ENCODE measurements around the gene IL17C. TPM values are rescaled to one million over a fixed set of nuclear protein-coding genes. Genes with fewer than 3 reads are reported as not detected.

IL17C gene
- polyA plus RNA-seq, 2 of the 4 experiments (the other 2 are of a cell fraction) = not detected

GRCh38 chr16:88602091-88602490 is 36.3 kb upstream of the IL17C start:
- CTCF ChIA-PET = interaction anchor here (1.7 kb wide), 1 partner anchor 8 kb away, joined by 3 read pairs; no protein-coding TSS in a partner anchor
- H3K9me3 ChIP-seq = no peaks in the 10 kb centered on the region
- no peaks in the 10 kb centered on the region for H3K4me1 ChIP-seq
- ATAC-seq (no peak), DNase-seq (ENCODE audit: low read depth in 1 of 2, low spot score in 1 of 2) (no peak), FAIRE-seq (no peak)
- TF ChIP-seq HEYL (CRISPR knock-in tag; IDR thresholded peaks at IDR 0.05) = no peak
- TF ChIP-seq, protein P1, sequence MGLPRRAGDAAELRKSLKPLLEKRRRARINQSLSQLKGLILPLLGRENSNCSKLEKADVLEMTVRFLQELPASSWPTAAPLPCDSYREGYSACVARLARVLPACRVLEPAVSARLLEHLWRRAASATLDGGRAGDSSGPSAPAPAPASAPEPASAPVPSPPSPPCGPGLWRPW (IDR thresholded peaks at IDR 0.05) = no peak
- no peak overlapping the region for H3K4me2 ChIP-seq
- H3K27ac ChIP-seq = no peak overlapping the region
- POLR2A ChIA-PET = no interaction called here
- no peak overlapping the region for H3K4me3 ChIP-seq
- WGBS (ENCODE audit: missing lambda C conversion rate) = 77% methylated on average over 6 of the region's 7 CpGs

- no peaks in the 10 kb centered on the region for H3K4me1 ChIP-seq
- POLR2A ChIA-PET = no interaction called here
- FAIRE-seq (no peak), DNase-seq (ENCODE audit: low read depth in 1 of 2, low spot score in 1 of 2) (no peak), ATAC-seq (no peak; a peak in 1 of 6 replicates)
- CTCF ChIA-PET = no interaction called here
- no peak overlapping the region for H3K27ac ChIP-seq
- no peak overlapping the region for H3K4me2 ChIP-seq
- H3K9me3 ChIP-seq = no peaks in the 10 kb centered on the region
- H3K4me3 ChIP-seq = no peak overlapping the region
- 86% methylated on average over 16 of the region's 20 CpGs for WGBS (ENCODE audit: missing lambda C conversion rate)
- TF ChIP-seq RNF2 (IDR thresholded peaks at IDR 0.05; ENCODE audit: borderline replicate concordance, low read depth) = no peak
- no peak for TF ChIP-seq FOSB (CRISPR knock-in tag; IDR thresholded peaks at IDR 0.05)
- TF ChIP-seq TFCP2L1 (CRISPR knock-in tag; IDR thresholded peaks at IDR 0.05) = no peak
- no peak for TF ChIP-seq HOXB5 (CRISPR knock-in tag; IDR thresholded peaks at IDR 0.05)
- no peak for TF ChIP-seq ZFP36 (IDR thresholded peaks at IDR 0.05; ENCODE audit: borderline replicate concordance, partially characterized antibody)
- TF ChIP-seq, protein P2, sequence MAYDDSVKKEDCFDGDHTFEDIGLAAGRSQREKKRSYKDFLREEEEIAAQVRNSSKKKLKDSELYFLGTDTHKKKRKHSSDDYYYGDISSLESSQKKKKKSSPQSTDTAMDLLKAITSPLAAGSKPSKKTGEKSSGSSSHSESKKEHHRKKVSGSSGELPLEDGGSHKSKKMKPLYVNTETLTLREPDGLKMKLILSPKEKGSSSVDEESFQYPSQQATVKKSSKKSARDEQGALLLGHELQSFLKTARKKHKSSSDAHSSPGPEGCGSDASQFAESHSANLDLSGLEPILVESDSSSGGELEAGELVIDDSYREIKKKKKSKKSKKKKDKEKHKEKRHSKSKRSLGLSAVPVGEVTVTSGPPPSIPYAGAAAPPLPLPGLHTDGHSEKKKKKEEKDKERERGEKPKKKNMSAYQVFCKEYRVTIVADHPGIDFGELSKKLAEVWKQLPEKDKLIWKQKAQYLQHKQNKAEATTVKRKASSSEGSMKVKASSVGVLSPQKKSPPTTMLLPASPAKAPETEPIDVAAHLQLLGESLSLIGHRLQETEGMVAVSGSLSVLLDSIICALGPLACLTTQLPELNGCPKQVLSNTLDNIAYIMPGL (CRISPR knock-in tag; IDR thresholded peaks at IDR 0.05; ENCODE audit: borderline replicate concordance) = no peak
- TF ChIP-seq, protein P1 (IDR thresholded peaks at IDR 0.05) = no peak
- TF ChIP-seq JUNB (IDR thresholded peaks at IDR 0.05) = no peak
- TF ChIP-seq POLR2AphosphoS2 (conservative IDR thresholded peaks at IDR 0.05; ENCODE audit: low read length) = no peak
- TF ChIP-seq, protein P3, sequence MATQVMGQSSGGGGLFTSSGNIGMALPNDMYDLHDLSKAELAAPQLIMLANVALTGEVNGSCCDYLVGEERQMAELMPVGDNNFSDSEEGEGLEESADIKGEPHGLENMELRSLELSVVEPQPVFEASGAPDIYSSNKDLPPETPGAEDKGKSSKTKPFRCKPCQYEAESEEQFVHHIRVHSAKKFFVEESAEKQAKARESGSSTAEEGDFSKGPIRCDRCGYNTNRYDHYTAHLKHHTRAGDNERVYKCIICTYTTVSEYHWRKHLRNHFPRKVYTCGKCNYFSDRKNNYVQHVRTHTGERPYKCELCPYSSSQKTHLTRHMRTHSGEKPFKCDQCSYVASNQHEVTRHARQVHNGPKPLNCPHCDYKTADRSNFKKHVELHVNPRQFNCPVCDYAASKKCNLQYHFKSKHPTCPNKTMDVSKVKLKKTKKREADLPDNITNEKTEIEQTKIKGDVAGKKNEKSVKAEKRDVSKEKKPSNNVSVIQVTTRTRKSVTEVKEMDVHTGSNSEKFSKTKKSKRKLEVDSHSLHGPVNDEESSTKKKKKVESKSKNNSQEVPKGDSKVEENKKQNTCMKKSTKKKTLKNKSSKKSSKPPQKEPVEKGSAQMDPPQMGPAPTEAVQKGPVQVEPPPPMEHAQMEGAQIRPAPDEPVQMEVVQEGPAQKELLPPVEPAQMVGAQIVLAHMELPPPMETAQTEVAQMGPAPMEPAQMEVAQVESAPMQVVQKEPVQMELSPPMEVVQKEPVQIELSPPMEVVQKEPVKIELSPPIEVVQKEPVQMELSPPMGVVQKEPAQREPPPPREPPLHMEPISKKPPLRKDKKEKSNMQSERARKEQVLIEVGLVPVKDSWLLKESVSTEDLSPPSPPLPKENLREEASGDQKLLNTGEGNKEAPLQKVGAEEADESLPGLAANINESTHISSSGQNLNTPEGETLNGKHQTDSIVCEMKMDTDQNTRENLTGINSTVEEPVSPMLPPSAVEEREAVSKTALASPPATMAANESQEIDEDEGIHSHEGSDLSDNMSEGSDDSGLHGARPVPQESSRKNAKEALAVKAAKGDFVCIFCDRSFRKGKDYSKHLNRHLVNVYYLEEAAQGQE (IDR thresholded peaks at IDR 0.05) = no peak
- TF ChIP-seq, protein P4, sequence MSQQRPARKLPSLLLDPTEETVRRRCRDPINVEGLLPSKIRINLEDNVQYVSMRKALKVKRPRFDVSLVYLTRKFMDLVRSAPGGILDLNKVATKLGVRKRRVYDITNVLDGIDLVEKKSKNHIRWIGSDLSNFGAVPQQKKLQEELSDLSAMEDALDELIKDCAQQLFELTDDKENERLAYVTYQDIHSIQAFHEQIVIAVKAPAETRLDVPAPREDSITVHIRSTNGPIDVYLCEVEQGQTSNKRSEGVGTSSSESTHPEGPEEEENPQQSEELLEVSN (IDR thresholded peaks at IDR 0.05; ENCODE audit: borderline replicate concordance, low read depth) = no peak
- TF ChIP-seq POLR2A (IDR thresholded peaks at IDR 0.05; ENCODE audit: low read length) = no peak
Observed at GRCh38 chr16:88605186-88606147, 32.9 kb upstream of the IL17C start.

Measured in A549 (cell line).